ENCODE results near the gene IL20RA. TPM values are rescaled to one million over a fixed set of nuclear protein-coding genes. Genes with fewer than 3 reads are reported as not detected.

Gene IL20RA
- total RNA-seq, 4 donors from 2014 or later: 0.47 to 2.5 (median 1.7) TPM; not detected in 1

DNA sequence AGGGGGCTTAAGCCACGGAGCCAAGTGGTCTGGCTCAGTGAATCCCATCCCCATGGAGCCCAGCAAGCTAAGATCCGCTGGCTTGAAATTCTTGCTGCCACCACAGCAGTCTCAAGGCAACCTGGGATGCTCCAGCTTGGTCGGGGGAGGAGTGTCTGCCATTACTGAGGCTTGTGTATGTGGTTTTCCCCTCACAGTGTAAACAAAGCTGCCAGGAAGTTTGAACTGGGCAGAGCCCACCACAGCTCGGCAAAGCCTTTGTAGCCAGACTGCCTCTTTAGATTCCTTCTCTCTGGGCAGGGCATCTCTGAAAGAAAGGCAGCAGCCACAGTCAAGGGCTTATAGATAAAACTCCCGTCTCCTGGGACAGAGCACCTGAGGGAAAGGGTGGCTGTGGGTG, 25.5 kb upstream of the IL20RA start:
- no peak overlapping the region for H3K27ac ChIP-seq
- no peak overlapping the region for H3K4me3 ChIP-seq
- TF ChIP-seq POLR2A (IDR thresholded peaks at IDR 0.05): no peak
- TF ChIP-seq, protein P1, sequence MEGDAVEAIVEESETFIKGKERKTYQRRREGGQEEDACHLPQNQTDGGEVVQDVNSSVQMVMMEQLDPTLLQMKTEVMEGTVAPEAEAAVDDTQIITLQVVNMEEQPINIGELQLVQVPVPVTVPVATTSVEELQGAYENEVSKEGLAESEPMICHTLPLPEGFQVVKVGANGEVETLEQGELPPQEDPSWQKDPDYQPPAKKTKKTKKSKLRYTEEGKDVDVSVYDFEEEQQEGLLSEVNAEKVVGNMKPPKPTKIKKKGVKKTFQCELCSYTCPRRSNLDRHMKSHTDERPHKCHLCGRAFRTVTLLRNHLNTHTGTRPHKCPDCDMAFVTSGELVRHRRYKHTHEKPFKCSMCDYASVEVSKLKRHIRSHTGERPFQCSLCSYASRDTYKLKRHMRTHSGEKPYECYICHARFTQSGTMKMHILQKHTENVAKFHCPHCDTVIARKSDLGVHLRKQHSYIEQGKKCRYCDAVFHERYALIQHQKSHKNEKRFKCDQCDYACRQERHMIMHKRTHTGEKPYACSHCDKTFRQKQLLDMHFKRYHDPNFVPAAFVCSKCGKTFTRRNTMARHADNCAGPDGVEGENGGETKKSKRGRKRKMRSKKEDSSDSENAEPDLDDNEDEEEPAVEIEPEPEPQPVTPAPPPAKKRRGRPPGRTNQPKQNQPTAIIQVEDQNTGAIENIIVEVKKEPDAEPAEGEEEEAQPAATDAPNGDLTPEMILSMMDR (IDR thresholded peaks at IDR 0.05): no peak
- no peaks in the 10 kb centered on the region for H3K4me1 ChIP-seq
- no peaks in the 10 kb centered on the region for H3K27me3 ChIP-seq
- DNase-seq: no peak
- H3K9me3 ChIP-seq: no peaks in the 10 kb centered on the region
- H3K36me3 ChIP-seq: no peaks in the 10 kb centered on the region

DNA sequence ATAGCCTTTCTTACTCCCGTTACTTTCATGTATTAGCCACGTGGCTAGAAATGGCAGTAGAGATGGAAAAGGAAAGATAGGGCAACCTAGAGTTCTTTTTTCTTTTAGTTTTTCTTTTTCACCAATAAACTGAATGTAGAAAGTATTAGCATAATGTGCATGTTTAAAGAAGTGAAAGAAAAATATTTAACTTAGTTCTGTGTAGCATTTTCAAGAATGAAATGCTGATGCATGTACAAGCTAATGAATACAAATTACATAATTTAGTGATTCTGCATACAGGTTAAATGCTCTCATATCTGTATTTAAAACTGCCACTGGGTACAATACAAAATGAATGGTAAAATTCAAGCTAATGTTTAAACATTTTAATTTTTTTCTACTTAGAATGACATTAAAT, 22.6 kb upstream of the IL20RA start:
- Histone ChIP-seq H3K4me3 (no peak overlapping the region), H3K4me1 (no peaks in the 10 kb centered on the region), H3K36me3 (no peaks in the 10 kb centered on the region), H3K9me3 (no peaks in the 10 kb centered on the region), H3K27ac (no peak overlapping the region), H3K27me3 (no peaks in the 10 kb centered on the region)
- DNase-seq: no peak
- no peak for TF ChIP-seq POLR2A (IDR thresholded peaks at IDR 0.05)
- TF ChIP-seq, protein P1 (IDR thresholded peaks at IDR 0.05): no peak

DNA sequence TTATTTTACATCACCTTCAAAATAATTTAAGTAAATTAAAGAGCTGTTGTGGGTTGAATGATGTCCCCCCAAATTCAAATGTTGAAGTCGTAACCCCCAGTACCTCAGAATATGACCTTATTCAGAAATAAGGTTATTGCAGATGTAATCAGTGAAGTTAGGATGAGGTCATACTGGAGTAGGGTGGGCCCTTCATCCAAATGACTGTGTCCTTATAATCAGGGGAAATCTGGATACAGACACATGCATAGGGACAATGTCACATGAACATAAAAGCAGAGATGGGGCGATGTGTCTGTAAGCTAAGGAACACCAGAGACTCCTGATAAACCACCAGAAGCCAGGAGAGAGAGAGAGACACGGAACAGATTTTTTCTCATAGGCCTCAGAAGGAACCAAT, 13.3 kb upstream of the IL20RA start:
- Histone ChIP-seq H3K27me3 (no peaks in the 10 kb centered on the region), H3K4me1 (no peaks in the 10 kb centered on the region), H3K4me3 (no peak overlapping the region), H3K27ac (no peak overlapping the region), H3K9me3 (no peaks in the 10 kb centered on the region), H3K36me3 (no peaks in the 10 kb centered on the region)
- no peak for TF ChIP-seq POLR2A (IDR thresholded peaks at IDR 0.05)
- no peak for DNase-seq

DNA sequence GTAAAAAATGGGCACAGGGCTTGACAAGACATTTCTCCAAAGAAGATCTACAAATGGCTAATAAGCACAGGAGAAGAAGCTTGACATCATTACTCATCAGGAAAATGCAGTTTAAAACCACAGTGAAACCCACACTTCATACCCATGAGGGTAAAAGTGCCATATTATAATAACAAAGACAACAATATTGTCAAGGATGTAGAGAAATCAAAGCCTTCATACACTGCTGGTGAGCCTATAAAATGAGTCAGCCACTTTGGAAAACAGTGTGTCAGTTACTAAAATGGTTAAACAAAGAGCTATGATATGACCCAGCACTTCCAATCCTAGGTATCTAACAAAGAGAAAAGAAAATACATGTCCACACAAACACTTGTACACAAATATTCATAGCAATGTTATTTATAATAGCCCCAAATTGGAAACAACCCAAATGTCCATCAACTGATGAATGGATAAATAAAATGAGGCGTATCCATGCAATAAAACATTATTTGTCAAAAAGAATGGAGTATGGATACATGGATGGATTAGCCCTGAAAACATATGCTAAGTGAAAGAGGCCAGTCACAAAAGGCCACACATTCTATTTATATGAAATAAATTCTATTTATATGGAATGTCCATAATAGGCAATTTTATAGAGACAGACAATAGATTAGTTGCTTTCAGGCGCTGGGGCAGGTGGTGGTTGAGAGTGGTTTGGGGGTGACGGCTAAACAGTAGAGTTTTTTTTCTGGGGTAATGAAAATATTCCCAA, 11.5 kb upstream of the IL20RA start:
- Histone ChIP-seq H3K4me3 (no peak overlapping the region), H3K36me3 (no peaks in the 10 kb centered on the region)

DNA sequence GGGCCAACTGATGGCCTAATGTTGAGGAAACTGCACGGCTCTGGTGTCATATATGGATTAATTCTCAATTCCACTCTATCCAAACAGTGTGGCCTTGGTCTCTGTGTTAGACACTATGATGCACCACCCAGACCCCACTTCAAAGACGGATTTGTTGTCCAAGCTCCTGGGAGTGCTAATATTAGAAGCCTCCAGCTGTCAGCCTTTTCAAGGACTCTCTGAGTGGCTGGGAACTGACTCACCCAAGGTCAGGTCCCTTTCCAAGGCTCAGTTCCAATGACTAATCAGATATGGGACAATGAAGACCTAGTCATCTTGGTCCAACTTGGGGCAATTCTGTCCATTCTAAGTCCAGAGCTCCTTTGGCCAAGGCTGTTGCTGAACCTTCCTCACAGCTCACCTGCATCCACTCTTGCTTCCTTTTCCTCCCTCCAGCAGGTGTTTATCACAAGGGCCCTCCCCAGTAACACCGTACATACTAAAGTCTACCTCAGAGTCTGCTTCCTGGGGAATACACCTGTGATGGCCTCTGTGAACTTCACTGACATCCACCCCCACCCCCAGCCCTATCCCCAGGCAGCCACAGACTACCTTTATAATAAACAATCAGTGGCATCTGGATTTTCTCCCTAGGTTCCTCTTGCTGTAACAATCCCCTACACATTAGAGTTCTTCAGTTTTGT, 7.2 kb upstream of the IL20RA start:
- no peaks in the 10 kb centered on the region for H3K4me1 ChIP-seq
- no peak overlapping the region for H3K27ac ChIP-seq
- TF ChIP-seq, protein P1 (IDR thresholded peaks at IDR 0.05): no peak
- no peak for TF ChIP-seq POLR2A (IDR thresholded peaks at IDR 0.05)
- H3K27me3 ChIP-seq: no peaks in the 10 kb centered on the region
- H3K36me3 ChIP-seq: no peaks in the 10 kb centered on the region
- no peaks in the 10 kb centered on the region for H3K9me3 ChIP-seq
- H3K4me3 ChIP-seq: no peak overlapping the region
- no peak for DNase-seq

More for the DNA sequence above, 11.5 kb upstream of the IL20RA start:
- Histone ChIP-seq H3K27me3 (no peaks in the 10 kb centered on the region), H3K27ac (no peak overlapping the region), H3K9me3 (no peaks in the 10 kb centered on the region), H3K4me1 (no peaks in the 10 kb centered on the region)
- DNase-seq: no peak
- no peak for TF ChIP-seq POLR2A (IDR thresholded peaks at IDR 0.05)
- TF ChIP-seq, protein P1 (IDR thresholded peaks at IDR 0.05): no peak

DNA sequence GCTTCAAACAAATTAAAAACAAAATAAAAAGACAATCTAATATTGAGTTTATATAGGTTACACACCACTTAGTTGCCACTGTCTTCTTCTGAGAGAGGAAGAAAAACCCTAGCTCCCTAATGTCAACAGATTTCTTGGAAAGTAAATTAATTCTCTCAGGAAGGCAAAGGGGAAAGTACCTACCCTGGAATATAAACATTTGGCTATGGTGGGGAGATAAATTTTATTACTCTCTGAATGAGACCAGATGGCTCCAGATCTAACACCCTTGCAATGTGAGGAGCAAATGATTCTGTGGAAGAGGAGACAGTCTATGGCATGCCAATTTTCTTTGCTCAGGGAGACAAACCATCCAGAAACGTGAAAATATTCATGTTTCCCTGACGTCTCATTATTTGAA, 4.3 kb upstream of the IL20RA start:
- TF ChIP-seq, protein P1 (IDR thresholded peaks at IDR 0.05): no peak
- no peak for TF ChIP-seq POLR2A (IDR thresholded peaks at IDR 0.05)
- H3K27me3 ChIP-seq: no peaks in the 10 kb centered on the region
- H3K4me3 ChIP-seq: no peak overlapping the region
- H3K36me3 ChIP-seq: no peaks in the 10 kb centered on the region
- H3K4me1 ChIP-seq: no peaks in the 10 kb centered on the region
- no peaks in the 10 kb centered on the region for H3K9me3 ChIP-seq
- no peak for DNase-seq
- H3K27ac ChIP-seq: no peak overlapping the region
